Activated naive CD4-positive, alpha-beta T cell treated with Interleukin-2 at 50 U/mL for 16 hours (primary cell): ENCODE data around the gene ASCC2.
"Not testable (repeated sequence)": the region's sequence is repeated elsewhere in the genome, so short reads cannot be mapped to it uniquely, and the experiment has no call there.

ENCODE experiments used
- DNase-seq: peaks from one replicate; pipeline ENCODE4 v3.0.0-alpha.2; 2020

ASCC2 gene

GRCh38 chr22:29837741-29838598 is at the start of gene ASCC2:
Gene ASCC2 (minus strand): TSS chr22:29838274. CDS start chr22:29832325, 5,949 bp downstream.
- DNase-seq, result peak; percentile 100

GRCh38 chr22:29887358-29887757 is 49.3 kb upstream of the ASCC2 start:
- DNase-seq, result no peak

GRCh38 chr22:29886596-29886995 is 48.5 kb upstream of the ASCC2 start:
- DNase-seq, result no peak

- DNase-seq, result no peak
These were observed 47.5 kb upstream of the ASCC2 start for GRCh38 chr22:29885610-29886009.

- no peak for DNase-seq
These were observed 45.7 kb upstream of the ASCC2 start for GRCh38 chr22:29883775-29884097.

- DNase-seq, result peak; percentile 94
These were observed 45.1 kb upstream of the ASCC2 start, which contains the start of gene MTMR3 for GRCh38 chr22:29883045-29883774. Gene MTMR3 (plus strand): TSS chr22:29883174. CDS start chr22:29971060, 87,886 bp downstream.

GRCh38 chr22:29882716-29883044 is 44.6 kb upstream of the ASCC2 start:
- no peak for DNase-seq

GRCh38 chr22:29879753-29880152 is 41.7 kb upstream of the ASCC2 start:
- no peak for DNase-seq

GRCh38 chr22:29877620-29878019 is 39.5 kb upstream of the ASCC2 start:
- DNase-seq, result no peak

GRCh38 chr22:29873943-29874342 is 35.9 kb upstream of the ASCC2 start:
- DNase-seq, result no peak

GRCh38 chr22:29872989-29873388 is 34.9 kb upstream of the ASCC2 start:
- no peak for DNase-seq

GRCh38 chr22:29872144-29872893 is 34.2 kb upstream of the ASCC2 start:
- DNase-seq, result no peak

- no peak for DNase-seq
These were observed 33.6 kb upstream of the ASCC2 start for GRCh38 chr22:29871684-29872083.

- no peak for DNase-seq
These were observed 32.5 kb upstream of the ASCC2 start for GRCh38 chr22:29870574-29870973.

- DNase-seq, result no peak
These were observed 29.8 kb upstream of the ASCC2 start for GRCh38 chr22:29867851-29868250.

- no peak for DNase-seq
These were observed 29.2 kb upstream of the ASCC2 start for GRCh38 chr22:29867260-29867659.

GRCh38 chr22:29865572-29865971 is 27.5 kb upstream of the ASCC2 start:
- DNase-seq, result not testable (repeated sequence)

- DNase-seq, result no peak
These were observed 23.7 kb upstream of the ASCC2 start for GRCh38 chr22:29861672-29862297.

- DNase-seq, result no peak
These were observed 22.1 kb upstream of the ASCC2 start for GRCh38 chr22:29860006-29860766.

- DNase-seq, result not testable (repeated sequence)
These were observed 21.0 kb upstream of the ASCC2 start for GRCh38 chr22:29859030-29859429.

- DNase-seq, result no peak
These were observed 18.4 kb upstream of the ASCC2 start for GRCh38 chr22:29856496-29856895.

- no peak for DNase-seq
These were observed 17.6 kb upstream of the ASCC2 start for GRCh38 chr22:29855611-29856181.
